Liver (tissue), 9 donors: ENCODE data around the gene PUS10. TPM values are rescaled to one million over a fixed set of nuclear protein-coding genes. Genes with fewer than 3 reads are reported as not detected.
"Not testable (repeated sequence)": the region's sequence is repeated elsewhere in the genome, so short reads cannot be mapped to it uniquely, and the experiment has no call there.

Experiments used
- DNase-seq: peaks from one replicate; pipeline ENCODE4 v3.0.0-alpha.2; 2017; ENCODE audit warnings: low spot score
- H3K27ac ChIP-seq, 2 donors: one replicate each; pipeline ENCODE4 v1.7.0; 2013; ENCODE audit warnings: inconsistent platforms in 2 of 2, low read length in 2 of 2, control low read depth in 1 of 2, low read depth in 1 of 2, mild to moderate bottlenecking in 1 of 2
- H3K27me3 ChIP-seq, 4 donors: one replicate each; pipeline versions ENCODE4 v1.6.1 to v1.7.0; 2013; ENCODE audit warnings: low read length in 3 of 4, inconsistent platforms in 1 of 4, mild to moderate bottlenecking in 1 of 4, moderate library complexity in 1 of 4; ENCODE audit not compliant: control insufficient read depth in 4 of 4, insufficient read depth in 4 of 4
- H3K36me3 ChIP-seq, 4 donors: one replicate each; pipeline versions ENCODE4 v1.6.1 to v1.7.0; 2013; ENCODE audit warnings: low read length in 3 of 4, mild to moderate bottlenecking in 3 of 4, low read depth in 1 of 4, moderate library complexity in 1 of 4; ENCODE audit not compliant: control insufficient read depth in 4 of 4, insufficient read depth in 3 of 4
- H3K4me1 ChIP-seq, 4 donors: one replicate each; pipeline versions ENCODE4 v1.6.1 to v1.7.0; 2013; ENCODE audit warnings: low read length in 3 of 4, mild to moderate bottlenecking in 3 of 4, moderate library complexity in 1 of 4; ENCODE audit not compliant: control insufficient read depth in 4 of 4, insufficient read depth in 4 of 4
- H3K4me3 ChIP-seq, 3 donors: one replicate each; pipeline versions ENCODE4 v1.6.1 to v1.7.0; 2013; ENCODE audit warnings: low read length in 3 of 3, control low read depth in 1 of 3, low read depth in 1 of 3, mild to moderate bottlenecking in 1 of 3
- H3K9ac ChIP-seq, 2 donors: one replicate each; pipeline ENCODE4 v1.7.0; 2013; ENCODE audit warnings: low read length in 2 of 2, mild to moderate bottlenecking in 2 of 2, moderate library complexity in 2 of 2, control low read depth in 1 of 2, low read depth in 1 of 2
- H3K9me3 ChIP-seq, 4 donors: one replicate each; pipeline versions ENCODE4 v1.6.1 to v1.7.0; 2013; ENCODE audit warnings: low read length in 3 of 4; ENCODE audit not compliant: control insufficient read depth in 4 of 4
- FOXA1 ChIP-seq: IDR thresholded peaks from 2 replicates; pipeline ENCODE4 v1.6.1; 2016; ENCODE audit warnings: antibody characterized with exemption
- FOXA2 ChIP-seq: IDR thresholded peaks from 2 replicates; pipeline ENCODE4 v1.6.1; 2016; ENCODE audit warnings: antibody characterized with exemption
- GABPA ChIP-seq, 2 donors: IDR thresholded peaks in 1 of 2; conservative IDR thresholded peaks in 1 of 2; 2 replicates each; pipeline ENCODE4 v1.6.1; 2016; ENCODE audit warnings: antibody characterized with exemption in 2 of 2, mild to moderate bottlenecking in 1 of 2, moderate library complexity in 1 of 2
- HNF4A ChIP-seq, 2 donors: conservative IDR thresholded peaks; 2 replicates each; pipeline ENCODE4 v1.6.1; 2016; ENCODE audit warnings: antibody characterized with exemption in 2 of 2, mild to moderate bottlenecking in 2 of 2
- HNF4G ChIP-seq: IDR thresholded peaks from 2 replicates; pipeline ENCODE4 v1.6.1; 2016; ENCODE audit warnings: antibody characterized with exemption
- JUND ChIP-seq, 2 donors: IDR thresholded peaks; 2 replicates each; pipeline ENCODE4 v1.6.1; 2016; ENCODE audit warnings: antibody characterized with exemption in 2 of 2
- NR2F2 ChIP-seq: IDR thresholded peaks from 2 replicates; pipeline ENCODE4 v1.6.1; 2016; ENCODE audit warnings: antibody characterized with exemption
- RAD21 ChIP-seq, 2 donors: IDR thresholded peaks; 2 replicates each; pipeline ENCODE4 v1.6.1; 2016; ENCODE audit warnings: antibody characterized with exemption in 2 of 2, mild to moderate bottlenecking in 2 of 2
- RXRA ChIP-seq, 2 donors: IDR thresholded peaks; 2 replicates each; pipeline ENCODE4 v1.6.1; 2017 to 2018; ENCODE audit warnings: antibody characterized with exemption in 2 of 2, mild to moderate bottlenecking in 1 of 2
- SP1 ChIP-seq: IDR thresholded peaks from 2 replicates; pipeline ENCODE4 v1.6.1; 2018; ENCODE audit warnings: antibody characterized with exemption, mild to moderate bottlenecking
- TAF1 ChIP-seq: conservative IDR thresholded peaks from 2 replicates; pipeline ENCODE4 v1.6.1; 2016; ENCODE audit warnings: antibody characterized with exemption, mild to moderate bottlenecking
- YY1 ChIP-seq: IDR thresholded peaks from 2 replicates; pipeline ENCODE4 v1.6.1; 2016; ENCODE audit warnings: antibody characterized with exemption, mild to moderate bottlenecking
- WGBS: extraction: QIAGEN DNeasy Blood & Tissue Kit; methylation state at CpG from one replicate; pipeline ENCODE4 v1.1.7; 2013; 5-methylcytosine and 5-hydroxymethylcytosine counted together
- polyA plus RNA-seq, 2 donors: library from polyadenylated mRNA; stranded (reverse) in 1 of 2; unstranded in 1 of 2; fragments of 200-250 nt in 1 of 2; fragments of >200 nt in 1 of 2; fragmentation: Nextera tagmentation in 1 of 2; extraction: Ambion mirVana in 1 of 2; gene quantifications; one replicate each; pipeline versions ENCODE4 v1.2.1 to v1.2.3, GENCODE V29; 2013 to 2015
- total RNA-seq, 2 donors: library from RNA; depleted of rRNA; stranded (reverse); fragments of >200 nt; gene quantifications; one replicate each; pipeline ENCODE4 v1.2.3, GENCODE V29; 2014
- TF ChIP-seq, protein P1 (sequence below): IDR thresholded peaks from 2 replicates; pipeline ENCODE4 v1.6.1; 2016; ENCODE audit warnings: antibody characterized with exemption
- TF ChIP-seq, protein P2 (sequence below): IDR thresholded peaks from 2 replicates; pipeline ENCODE4 v1.6.1; 2016; ENCODE audit warnings: antibody characterized with exemption
- TF ChIP-seq, protein P3 (sequence below): IDR thresholded peaks from 2 replicates; pipeline ENCODE4 v1.6.1; 2016; ENCODE audit warnings: antibody characterized with exemption
- donor health status: healthy.
- donor health status: healthy.
- donor health status: healthy.
- donor health status: healthy.
- donor health status: healthy.

The PUS10 gene
- total and polyA plus RNA-seq, 4 donors: 4.3 to 19.6 (median 6.4) TPM

DNA sequence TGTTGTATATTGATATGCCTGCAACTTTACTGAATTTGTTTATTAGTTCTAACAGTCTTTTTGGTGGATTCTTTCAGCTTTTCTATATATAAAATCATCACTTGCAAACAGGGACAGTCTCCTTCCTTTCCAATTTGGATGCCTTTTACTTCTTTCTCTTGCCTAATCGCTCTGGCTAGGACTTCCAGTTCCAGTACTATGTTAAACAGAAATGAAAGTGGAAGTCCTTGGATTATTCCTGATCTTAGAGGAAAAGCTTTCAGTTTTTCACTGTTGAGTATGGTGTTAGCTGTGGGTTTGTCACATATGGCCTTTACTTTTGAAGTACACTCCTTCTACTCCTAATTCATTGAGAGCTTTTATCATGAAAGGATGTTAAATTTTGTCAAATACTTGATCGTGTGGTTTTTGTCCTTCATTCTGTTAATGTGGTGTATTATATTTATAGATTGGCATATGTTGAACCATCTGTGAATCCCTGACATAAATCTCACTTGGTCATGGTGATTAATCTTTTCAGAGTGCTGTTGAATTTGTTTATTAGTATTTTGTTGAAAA lies 83.8 kb downstream of the PUS10 start:
- no peak overlapping the region for H3K4me3 ChIP-seq
- TF ChIP-seq TAF1 (no peak), GABPA (IDR thresholded peaks at IDR 0.05 in 1 of 2, conservative IDR thresholded peaks at IDR 0.05 in 1 of 2) (no peak), SP1 (no peak), HNF4A (conservative IDR thresholded peaks at IDR 0.05) (no peak), JUND (IDR thresholded peaks at IDR 0.05) (no peak), HNF4G (no peak), FOXA1 (no peak)
- TF ChIP-seq, protein P1, sequence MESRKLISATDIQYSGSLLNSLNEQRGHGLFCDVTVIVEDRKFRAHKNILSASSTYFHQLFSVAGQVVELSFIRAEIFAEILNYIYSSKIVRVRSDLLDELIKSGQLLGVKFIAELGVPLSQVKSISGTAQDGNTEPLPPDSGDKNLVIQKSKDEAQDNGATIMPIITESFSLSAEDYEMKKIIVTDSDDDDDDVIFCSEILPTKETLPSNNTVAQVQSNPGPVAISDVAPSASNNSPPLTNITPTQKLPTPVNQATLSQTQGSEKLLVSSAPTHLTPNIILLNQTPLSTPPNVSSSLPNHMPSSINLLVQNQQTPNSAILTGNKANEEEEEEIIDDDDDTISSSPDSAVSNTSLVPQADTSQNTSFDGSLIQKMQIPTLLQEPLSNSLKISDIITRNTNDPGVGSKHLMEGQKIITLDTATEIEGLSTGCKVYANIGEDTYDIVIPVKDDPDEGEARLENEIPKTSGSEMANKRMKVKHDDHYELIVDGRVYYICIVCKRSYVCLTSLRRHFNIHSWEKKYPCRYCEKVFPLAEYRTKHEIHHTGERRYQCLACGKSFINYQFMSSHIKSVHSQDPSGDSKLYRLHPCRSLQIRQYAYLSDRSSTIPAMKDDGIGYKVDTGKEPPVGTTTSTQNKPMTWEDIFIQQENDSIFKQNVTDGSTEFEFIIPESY: no peak
- TF ChIP-seq, protein P2, sequence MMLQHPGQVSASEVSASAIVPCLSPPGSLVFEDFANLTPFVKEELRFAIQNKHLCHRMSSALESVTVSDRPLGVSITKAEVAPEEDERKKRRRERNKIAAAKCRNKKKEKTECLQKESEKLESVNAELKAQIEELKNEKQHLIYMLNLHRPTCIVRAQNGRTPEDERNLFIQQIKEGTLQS: no peak
- TF ChIP-seq, protein P3, sequence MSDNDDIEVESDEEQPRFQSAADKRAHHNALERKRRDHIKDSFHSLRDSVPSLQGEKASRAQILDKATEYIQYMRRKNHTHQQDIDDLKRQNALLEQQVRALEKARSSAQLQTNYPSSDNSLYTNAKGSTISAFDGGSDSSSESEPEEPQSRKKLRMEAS: no peak
- H3K4me1 ChIP-seq: no peaks in the 10 kb centered on the region
- H3K27ac ChIP-seq: no peak overlapping the region
- H3K27me3 ChIP-seq: no peaks in the 10 kb centered on the region
- WGBS: 67% methylated on average over 2 of the region's 2 CpGs
- H3K9ac ChIP-seq: no peak overlapping the region
- H3K36me3 ChIP-seq: peaks cover 0 to 10% (median under 1%) of the 10 kb centered on the region in 4 donors
- H3K9me3 ChIP-seq: no peaks in the 10 kb centered on the region
- DNase-seq: no peak

DNA sequence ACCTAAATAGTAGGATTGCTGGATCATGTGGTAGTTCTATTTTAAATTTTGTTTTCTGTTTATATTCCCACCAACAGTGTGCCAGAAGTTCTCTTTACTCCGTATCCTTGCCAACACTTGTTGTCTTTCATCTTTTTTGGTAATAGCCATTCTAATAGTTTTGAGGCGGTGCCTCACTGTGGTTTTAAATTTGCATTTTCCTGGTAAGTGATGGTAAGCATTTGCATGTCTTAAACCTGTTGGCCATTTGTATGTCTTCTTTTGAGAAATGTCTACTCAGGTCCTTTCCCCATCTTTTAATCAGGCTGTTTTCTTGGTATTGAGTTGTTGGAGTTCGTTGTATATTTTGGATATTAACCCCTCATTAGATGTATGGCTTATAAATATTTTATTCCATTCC lies 85.1 kb downstream of the PUS10 start:
- H3K27ac ChIP-seq: no peak overlapping the region
- no peaks in the 10 kb centered on the region for H3K4me1 ChIP-seq
- no peaks in the 10 kb centered on the region for H3K27me3 ChIP-seq
- TF ChIP-seq, protein P1: no peak
- TF ChIP-seq RXRA (IDR thresholded peaks at IDR 0.05) (no peak), HNF4A (conservative IDR thresholded peaks at IDR 0.05) (no peak), FOXA1 (no peak), NR2F2 (no peak), FOXA2 (no peak), RAD21 (IDR thresholded peaks at IDR 0.05) (no peak), YY1 (no peak), TAF1 (no peak)
- TF ChIP-seq, protein P3: no peak
- no peak for DNase-seq
- H3K9me3 ChIP-seq: no peaks in the 10 kb centered on the region
- peaks cover 0 to 3% (median 0%) of the 10 kb centered on the region in 4 donors for H3K36me3 ChIP-seq
- no peak overlapping the region for H3K9ac ChIP-seq
- no peak overlapping the region for H3K4me3 ChIP-seq
- WGBS: 97% methylated on average over 3 of the region's 3 CpGs

DNA sequence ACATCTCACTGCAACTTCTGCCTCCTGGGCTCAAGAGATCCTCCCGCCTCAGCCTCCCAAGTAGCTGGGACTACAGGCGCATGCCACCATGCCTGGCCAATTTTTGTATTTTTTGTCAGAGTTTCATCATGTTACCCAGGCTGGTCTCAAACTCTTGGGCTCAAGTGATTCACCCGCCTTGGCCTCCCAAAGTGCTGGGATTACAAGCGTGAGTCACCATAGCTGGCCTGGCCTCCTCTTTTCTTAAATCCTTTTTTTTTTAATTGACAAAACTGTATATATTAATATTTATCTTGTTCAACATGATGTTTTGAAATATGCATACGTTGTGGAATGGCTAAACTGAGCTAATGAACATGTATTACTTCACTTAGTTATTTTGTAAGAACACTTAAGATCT lies 86.0 kb downstream of the PUS10 start:
- WGBS: 96% methylated on average over 5 of the region's 5 CpGs
- not testable (repeated sequence) for H3K9me3 ChIP-seq, H3K27ac ChIP-seq, H3K36me3 ChIP-seq, DNase-seq, H3K4me1 ChIP-seq, H3K4me3 ChIP-seq, H3K27me3 ChIP-seq, H3K9ac ChIP-seq
